Measurements from ENCODE around the gene TMC3. TPM values are rescaled to one million over a fixed set of nuclear protein-coding genes. Genes with fewer than 3 reads are reported as not detected.

TMC3 gene
- total RNA-seq, 4 donors from 2014 or later: 0.16 to 0.81 (median 0.36) TPM

DNA sequence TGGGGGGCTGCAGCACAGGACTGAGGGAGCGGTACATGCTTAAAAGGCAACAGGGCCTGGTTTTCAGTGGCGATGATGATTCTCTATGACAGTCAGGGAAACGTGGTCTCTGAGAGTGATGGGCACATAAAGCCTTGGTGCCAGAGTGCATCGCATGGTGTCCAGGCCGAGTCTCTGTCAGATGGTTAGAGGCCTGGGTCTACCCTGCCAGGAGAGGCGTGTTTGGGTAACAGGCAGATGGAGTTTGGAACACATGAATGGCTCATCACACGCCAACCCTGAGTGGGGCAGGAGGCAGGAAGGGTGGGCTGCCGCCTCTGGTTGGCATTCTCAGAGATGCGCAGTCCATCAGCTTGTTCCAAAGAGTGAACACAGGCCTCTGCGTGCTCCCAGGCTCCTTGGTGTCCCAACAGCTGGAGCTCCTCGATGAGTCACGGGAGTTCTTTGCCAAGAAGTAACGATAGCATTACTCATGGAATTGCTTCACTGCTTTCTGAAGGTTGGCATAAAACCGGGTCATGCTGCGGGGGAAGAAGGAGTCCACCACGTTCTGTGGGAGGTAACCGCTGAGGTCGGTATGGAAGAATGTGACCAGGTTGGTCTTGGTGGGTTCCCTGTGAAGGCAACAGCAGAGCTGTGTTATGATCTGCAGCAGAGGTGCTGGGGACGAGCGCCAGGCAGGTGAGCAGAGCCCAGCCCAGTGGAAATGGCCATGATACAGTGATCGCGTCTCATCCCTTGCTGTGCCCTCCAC is 61.0 kb downstream of the TMC3 start:
- peaks cover 0 to 62% of the 10 kb centered on the region in 2 donors for H3K36me3 ChIP-seq
- H3K9me3 ChIP-seq: no peaks in the 10 kb centered on the region
- ATAC-seq: peak; percentile 92
- H3K27me3 ChIP-seq: no peaks in the 10 kb centered on the region
- TF ChIP-seq POLR2AphosphoS5 (IDR thresholded peaks at IDR 0.05) (peak; percentile 96), EP300 (IDR thresholded peaks at IDR 0.05) (no peak)
- peaks cover 0 to 26% (median 17%) of the 10 kb centered on the region in 3 donors for H3K4me1 ChIP-seq
- H3K4me3 ChIP-seq: no peak overlapping the region
- peak overlapping the region in 3 of 4 donors; percentile 60 to 75 (median 69) for H3K27ac ChIP-seq
- WGBS, 2 donors (ENCODE audit: low coverage in 1 of 2): 46 to 90% methylated on average over 2 to 13 of the region's 22 CpGs

DNA sequence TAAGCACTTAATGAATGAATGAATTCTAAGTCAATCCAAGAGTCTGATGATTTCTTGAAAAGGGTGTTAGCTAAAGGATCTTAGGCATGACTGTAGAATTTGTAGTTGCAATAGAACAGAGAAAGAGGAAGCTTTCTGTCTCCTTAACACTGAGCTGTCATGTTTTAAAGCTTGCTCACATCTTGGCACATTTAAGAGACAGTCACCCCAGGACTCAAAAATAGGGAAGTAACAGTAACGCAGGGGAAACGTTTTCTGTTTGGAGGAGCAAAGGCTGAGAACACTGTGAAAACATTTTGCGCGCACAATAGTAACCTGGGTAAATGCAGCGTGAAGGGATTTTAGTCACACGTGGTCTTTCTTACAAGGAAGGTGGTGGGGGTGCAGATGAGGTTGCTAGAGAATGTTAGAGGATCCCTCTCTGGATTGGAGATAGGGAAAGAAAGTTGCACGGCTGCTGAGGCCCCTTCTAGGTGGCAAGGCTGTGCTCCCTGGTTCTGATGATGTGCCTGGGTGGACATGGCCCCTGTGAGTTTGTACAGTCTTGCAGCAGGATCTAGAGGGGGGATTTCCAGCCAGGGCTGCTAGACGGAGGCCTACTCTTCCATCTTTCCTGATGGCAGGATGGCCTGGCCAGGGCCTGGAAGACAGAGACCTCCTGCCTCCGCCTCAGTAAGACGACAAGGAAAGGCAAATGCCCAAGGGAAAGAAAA is 62.1 kb downstream of the TMC3 start:
- 73 to 79% methylated on average over 7 of the region's 10 CpGs for WGBS, 2 donors (ENCODE audit: low coverage in 1 of 2)

DNA sequence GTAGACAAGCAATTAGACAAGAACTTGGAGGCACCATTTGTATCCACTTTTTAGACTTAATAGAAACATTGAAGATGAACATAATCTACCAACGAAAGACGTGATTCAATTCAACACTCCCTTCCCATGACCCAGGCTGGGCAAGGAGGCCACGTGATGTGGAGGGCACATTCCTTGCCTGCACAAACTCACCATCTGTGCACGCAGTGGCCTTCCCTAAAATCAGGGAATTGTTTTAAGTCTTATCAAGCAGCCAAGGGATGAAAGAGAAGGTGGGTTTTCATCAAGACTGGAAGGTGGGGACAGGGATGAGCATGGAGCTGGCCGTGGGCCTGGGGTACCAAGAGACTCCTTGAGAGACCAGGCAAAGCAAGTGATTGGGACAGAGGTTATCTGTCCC is 63.5 kb downstream of the TMC3 start:
- TF ChIP-seq POLR2A (IDR thresholded peaks at IDR 0.05) (no peak), EP300 (IDR thresholded peaks at IDR 0.05) (no peak), POLR2AphosphoS5 (IDR thresholded peaks at IDR 0.05) (no peak)
- TF ChIP-seq, protein P1, sequence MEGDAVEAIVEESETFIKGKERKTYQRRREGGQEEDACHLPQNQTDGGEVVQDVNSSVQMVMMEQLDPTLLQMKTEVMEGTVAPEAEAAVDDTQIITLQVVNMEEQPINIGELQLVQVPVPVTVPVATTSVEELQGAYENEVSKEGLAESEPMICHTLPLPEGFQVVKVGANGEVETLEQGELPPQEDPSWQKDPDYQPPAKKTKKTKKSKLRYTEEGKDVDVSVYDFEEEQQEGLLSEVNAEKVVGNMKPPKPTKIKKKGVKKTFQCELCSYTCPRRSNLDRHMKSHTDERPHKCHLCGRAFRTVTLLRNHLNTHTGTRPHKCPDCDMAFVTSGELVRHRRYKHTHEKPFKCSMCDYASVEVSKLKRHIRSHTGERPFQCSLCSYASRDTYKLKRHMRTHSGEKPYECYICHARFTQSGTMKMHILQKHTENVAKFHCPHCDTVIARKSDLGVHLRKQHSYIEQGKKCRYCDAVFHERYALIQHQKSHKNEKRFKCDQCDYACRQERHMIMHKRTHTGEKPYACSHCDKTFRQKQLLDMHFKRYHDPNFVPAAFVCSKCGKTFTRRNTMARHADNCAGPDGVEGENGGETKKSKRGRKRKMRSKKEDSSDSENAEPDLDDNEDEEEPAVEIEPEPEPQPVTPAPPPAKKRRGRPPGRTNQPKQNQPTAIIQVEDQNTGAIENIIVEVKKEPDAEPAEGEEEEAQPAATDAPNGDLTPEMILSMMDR (IDR thresholded peaks at IDR 0.05): no peak
- H3K4me3 ChIP-seq: no peak overlapping the region
- peaks cover 0 to 66% of the 10 kb centered on the region in 2 donors for H3K36me3 ChIP-seq
- H3K27ac ChIP-seq: peak overlapping the region in 1 of 4 donors; percentile 75
- no peaks in the 10 kb centered on the region for H3K9me3 ChIP-seq
- 88 to 97% methylated on average over 4 to 5 of the region's 5 CpGs for WGBS, 2 donors (ENCODE audit: low coverage in 1 of 2)
- no peak for ATAC-seq
- H3K27me3 ChIP-seq: no peaks in the 10 kb centered on the region
- H3K4me1 ChIP-seq: peaks cover 0 to 26% (median 17%) of the 10 kb centered on the region in 3 donors

More for the DNA sequence above, 62.1 kb downstream of the TMC3 start:
- H3K27me3 ChIP-seq: no peaks in the 10 kb centered on the region
- TF ChIP-seq EP300 (IDR thresholded peaks at IDR 0.05) (no peak), POLR2AphosphoS5 (IDR thresholded peaks at IDR 0.05) (peak; percentile 13), POLR2A (IDR thresholded peaks at IDR 0.05) (no peak)
- TF ChIP-seq, protein P1 (IDR thresholded peaks at IDR 0.05): no peak
- ATAC-seq: peak; percentile 35
- H3K4me3 ChIP-seq: no peak overlapping the region
- H3K9me3 ChIP-seq: no peaks in the 10 kb centered on the region
- H3K4me1 ChIP-seq: peaks cover 0 to 26% (median 17%) of the 10 kb centered on the region in 3 donors
- peak overlapping the region in 3 of 4 donors; percentile 60 to 75 (median 69) for H3K27ac ChIP-seq
- H3K36me3 ChIP-seq: peaks cover 0 to 60% of the 10 kb centered on the region in 2 donors

DNA sequence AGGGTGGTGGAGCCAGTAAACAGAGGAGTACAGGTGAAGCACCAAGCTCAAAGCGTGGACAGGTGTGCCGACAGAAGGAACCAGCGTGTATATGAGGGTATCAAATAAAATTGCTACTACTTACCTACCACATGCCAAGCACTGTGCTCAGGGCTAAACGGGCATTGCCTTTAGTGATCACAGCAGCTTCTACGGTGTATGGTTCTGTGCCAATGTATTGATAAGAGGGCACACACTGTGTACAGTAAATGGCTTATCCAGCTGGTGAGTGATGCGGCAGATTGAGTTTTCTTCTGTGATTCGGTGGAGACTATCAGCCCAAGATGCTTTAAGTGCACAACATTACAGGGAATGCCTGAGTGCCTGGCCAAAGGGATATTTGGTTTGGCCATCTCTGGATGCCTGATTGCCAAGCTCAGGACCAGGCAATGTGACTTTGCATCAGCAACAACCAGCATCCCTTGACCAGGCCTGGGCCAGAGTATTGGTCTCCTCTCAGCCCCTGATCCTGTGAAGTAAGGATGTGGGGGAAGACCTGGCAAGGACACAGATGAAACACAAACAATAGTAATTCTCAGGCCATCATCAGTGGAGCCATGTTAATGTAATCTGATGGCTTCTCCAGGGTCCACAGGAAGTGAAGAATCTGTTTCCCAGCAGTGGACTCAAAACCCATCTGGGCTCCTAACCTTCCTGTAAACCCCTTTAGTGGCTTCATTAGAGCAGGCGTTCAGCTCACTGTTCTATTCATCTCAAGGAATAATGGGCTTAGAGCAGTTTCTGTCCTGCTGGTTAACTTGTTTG is 64.2 kb downstream of the TMC3 start:
- ATAC-seq: no peak
- Histone ChIP-seq H3K4me3 (no peak overlapping the region), H3K27me3 (no peaks in the 10 kb centered on the region), H3K36me3 (peaks cover 0 to 71% of the 10 kb centered on the region in 2 donors), H3K9me3 (no peaks in the 10 kb centered on the region), H3K27ac (no peak overlapping the region), H3K4me1 (peaks cover 0 to 26% (median 17%) of the 10 kb centered on the region in 3 donors)
- 87 to 92% methylated on average over 3 to 7 of the region's 8 CpGs for WGBS, 2 donors (ENCODE audit: low coverage in 1 of 2)
- TF ChIP-seq POLR2AphosphoS5 (IDR thresholded peaks at IDR 0.05) (no peak), EP300 (IDR thresholded peaks at IDR 0.05) (no peak), POLR2A (IDR thresholded peaks at IDR 0.05) (no peak)
- TF ChIP-seq, protein P1 (IDR thresholded peaks at IDR 0.05): no peak

DNA sequence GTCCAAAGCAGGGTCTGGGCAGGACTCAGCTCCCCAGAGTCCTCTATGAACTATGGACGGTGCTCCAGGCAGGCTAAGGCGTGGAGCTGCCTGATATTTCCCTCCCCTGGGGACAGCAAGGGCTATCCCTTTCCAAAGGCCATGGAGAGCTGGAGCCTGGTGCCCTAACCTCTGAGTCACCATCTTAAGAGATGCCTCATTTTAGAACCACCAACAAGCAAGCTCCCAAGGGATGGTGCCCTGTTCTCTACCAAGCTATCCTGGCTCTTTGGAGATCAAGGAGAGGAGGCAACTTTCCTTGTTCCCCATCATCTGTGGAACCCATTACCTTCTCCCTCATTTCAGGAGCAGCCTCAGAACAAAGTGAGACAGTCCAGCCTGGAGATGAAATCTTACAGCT is 65.8 kb downstream of the TMC3 start:
- Histone ChIP-seq H3K27ac (no peak overlapping the region), H3K4me1 (peaks cover 0 to 29% (median 16%) of the 10 kb centered on the region in 3 donors), H3K36me3 (peaks cover 0 to 75% of the 10 kb centered on the region in 2 donors), H3K27me3 (no peaks in the 10 kb centered on the region), H3K9me3 (no peaks in the 10 kb centered on the region), H3K4me3 (no peak overlapping the region)
- TF ChIP-seq EP300 (IDR thresholded peaks at IDR 0.05): no peak
- no peak for TF ChIP-seq POLR2AphosphoS5 (IDR thresholded peaks at IDR 0.05)
- TF ChIP-seq, protein P1 (IDR thresholded peaks at IDR 0.05): no peak
- no peak for TF ChIP-seq POLR2A (IDR thresholded peaks at IDR 0.05)
- no CpG with 5 or more reads among the region's 2 CpGs for WGBS, 2 donors (ENCODE audit: low coverage in 1 of 2)
- ATAC-seq: no peak
